HG03521 (cell line): Measurements from ENCODE around the gene C5AR1.
"Not testable (repeated sequence)": the region's sequence is repeated elsewhere in the genome, so short reads cannot be mapped to it uniquely, and the experiment has no call there.

Experiments
- ATAC-seq: cut with Tn5 transposase; IDR thresholded peaks from one replicate; pipeline ENCODE4 v1.9.1; 2021; ENCODE audit warnings: mild to moderate bottlenecking, moderate library complexity; ENCODE audit not compliant: unreplicated experiment

The C5AR1 gene

DNA sequence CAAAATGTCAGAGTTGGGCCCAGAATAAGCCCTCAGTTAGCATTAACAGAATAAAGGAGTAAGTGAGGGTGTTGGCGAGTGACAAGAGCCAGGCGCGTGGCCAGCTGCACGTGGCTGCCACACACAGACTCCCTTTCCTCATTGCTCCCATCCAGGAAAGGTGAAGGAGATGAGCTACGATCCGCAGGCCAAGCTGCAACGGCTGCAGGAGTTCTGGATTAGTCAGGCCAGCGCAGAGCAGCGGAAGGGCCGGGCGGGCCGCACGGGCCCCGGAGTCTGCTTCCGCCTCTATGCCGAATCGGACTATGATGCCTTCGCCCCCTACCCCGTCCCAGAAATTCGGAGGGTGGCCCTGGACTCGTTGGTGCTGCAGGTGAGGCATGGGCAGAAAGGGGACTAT lies 52.7 kb downstream of the C5AR1 start:
- ATAC-seq: no peak

GRCh38 chr19:47363758-47364531 lies 54.3 kb downstream of the C5AR1 start:
- ATAC-seq: no peak

DNA sequence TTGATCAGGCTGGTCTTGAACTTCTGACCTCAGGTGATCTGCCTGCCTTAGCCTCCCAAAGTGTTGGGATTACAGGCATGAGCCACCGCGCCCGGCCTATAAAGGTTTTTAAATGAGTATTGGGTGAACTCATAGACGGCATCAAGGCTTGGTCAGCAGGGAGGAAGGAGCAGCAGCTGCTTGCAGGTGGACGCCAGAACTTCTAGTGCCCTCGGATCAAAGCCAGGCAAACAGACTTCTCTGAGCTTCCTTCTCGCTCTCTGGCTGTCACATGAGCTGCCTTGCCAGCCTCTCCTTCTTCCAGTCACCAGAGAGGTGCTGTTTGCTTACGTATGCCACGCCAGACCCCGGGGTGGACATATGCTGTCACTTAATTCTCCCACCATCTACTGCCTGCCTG lies 55.8 kb downstream of the C5AR1 start:
- ATAC-seq: not testable (repeated sequence)

- no peak for ATAC-seq
Observed at GRCh38 chr19:47370045-47370611, 60.5 kb downstream of the C5AR1 start.

- ATAC-seq: no peak
Observed at GRCh38 chr19:47371261-47371660, 61.6 kb downstream of the C5AR1 start.
